HG03159 (cell line): Measurements from ENCODE around the gene PTEN.
"Not testable (repeated sequence)": the region's sequence is repeated elsewhere in the genome, so short reads cannot be mapped to it uniquely, and the experiment has no call there.

ENCODE experiments used
- ATAC-seq: cut with Tn5 transposase; IDR thresholded peaks from one replicate; pipeline ENCODE4 v1.9.1; 2021; ENCODE audit warnings: mild to moderate bottlenecking, moderate library complexity; ENCODE audit not compliant: unreplicated experiment

PTEN gene

GRCh38 chr10:87868277-87868676 is 4.9 kb downstream of the PTEN start:
- ATAC-seq, result no peak

GRCh38 chr10:87869139-87869538 is 5.7 kb downstream of the PTEN start:
- ATAC-seq, result not testable (repeated sequence)

- no peak for ATAC-seq
These were observed 6.5 kb downstream of the PTEN start for GRCh38 chr10:87869773-87870551.

- no peak for ATAC-seq
These were observed 9.4 kb downstream of the PTEN start for GRCh38 chr10:87872828-87873227.

GRCh38 chr10:87873656-87874055 is 10.2 kb downstream of the PTEN start:
- no peak for ATAC-seq

- no peak for ATAC-seq
These were observed 12.6 kb downstream of the PTEN start for GRCh38 chr10:87875929-87876571.

- ATAC-seq, result no peak
These were observed 15.4 kb downstream of the PTEN start for GRCh38 chr10:87878664-87879459.

GRCh38 chr10:87880336-87880735 is 16.9 kb downstream of the PTEN start:
- no peak for ATAC-seq

- ATAC-seq, result not testable (repeated sequence)
These were observed 18.1 kb downstream of the PTEN start for GRCh38 chr10:87881373-87882059.

GRCh38 chr10:87882555-87883294 is 19.3 kb downstream of the PTEN start:
- no peak for ATAC-seq

GRCh38 chr10:87886635-87887034 is 23.2 kb downstream of the PTEN start:
- ATAC-seq, result no peak

- no peak for ATAC-seq
These were observed 23.7 kb downstream of the PTEN start for GRCh38 chr10:87887146-87887545.

GRCh38 chr10:87887548-87888289 is 24.3 kb downstream of the PTEN start:
- no peak for ATAC-seq

- no peak for ATAC-seq
These were observed 32.0 kb downstream of the PTEN start for GRCh38 chr10:87895430-87895829.

GRCh38 chr10:87896216-87896615 is 32.8 kb downstream of the PTEN start:
- ATAC-seq, result no peak

- ATAC-seq, result not testable (repeated sequence)
These were observed 34.5 kb downstream of the PTEN start for GRCh38 chr10:87897957-87898356.

- not testable (repeated sequence) for ATAC-seq
These were observed 40.0 kb downstream of the PTEN start for GRCh38 chr10:87903396-87903795.

- no peak for ATAC-seq
These were observed 49.9 kb downstream of the PTEN start for GRCh38 chr10:87913156-87913921.

- ATAC-seq, result no peak
These were observed 52.0 kb downstream of the PTEN start for GRCh38 chr10:87915406-87915805.
